ENCODE data around the gene TMEM130.

DNA sequence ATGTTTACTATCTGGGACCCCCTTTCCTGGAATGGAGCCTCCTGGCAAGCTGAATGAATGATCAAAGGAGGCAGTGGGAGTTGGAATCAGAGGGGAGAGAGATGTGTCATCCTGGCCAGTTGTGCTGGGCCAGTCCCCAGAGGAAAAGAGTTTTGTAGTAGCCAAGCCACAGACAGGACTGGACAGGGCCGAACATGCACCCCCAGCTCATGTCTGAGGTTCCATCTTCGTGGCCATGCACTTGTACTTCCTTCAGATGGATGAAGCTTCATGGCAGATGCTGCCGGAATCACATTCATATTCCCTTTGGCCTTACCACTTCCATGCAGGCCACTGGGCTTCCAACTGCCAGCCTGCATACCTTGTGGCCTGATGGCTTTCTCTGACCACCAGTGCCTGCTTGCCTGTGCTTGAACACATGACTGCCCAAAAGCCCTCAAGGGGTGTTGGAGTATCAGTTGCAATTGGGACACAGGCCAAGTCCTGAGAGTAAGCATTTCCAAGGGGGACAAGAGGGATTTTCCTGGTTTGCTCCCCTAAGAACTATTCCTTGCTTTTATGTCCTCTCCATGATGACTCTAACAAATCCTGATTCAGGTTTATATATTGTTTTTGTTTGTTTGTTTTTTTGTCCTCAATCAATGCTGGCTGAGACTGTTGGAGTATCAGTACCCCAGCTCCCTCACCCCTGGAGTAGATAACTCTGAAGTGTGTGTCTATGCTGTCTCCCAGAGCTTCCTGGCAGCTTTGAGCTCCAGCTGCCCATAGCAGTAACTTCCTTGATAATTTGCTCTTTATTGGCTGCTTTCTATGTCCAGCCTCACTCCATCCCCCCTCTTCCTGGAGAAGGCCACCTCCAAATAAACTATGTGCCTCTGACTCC is 63.6 kb downstream of the TMEM130 start:
- TF ChIP-seq, protein P1, sequence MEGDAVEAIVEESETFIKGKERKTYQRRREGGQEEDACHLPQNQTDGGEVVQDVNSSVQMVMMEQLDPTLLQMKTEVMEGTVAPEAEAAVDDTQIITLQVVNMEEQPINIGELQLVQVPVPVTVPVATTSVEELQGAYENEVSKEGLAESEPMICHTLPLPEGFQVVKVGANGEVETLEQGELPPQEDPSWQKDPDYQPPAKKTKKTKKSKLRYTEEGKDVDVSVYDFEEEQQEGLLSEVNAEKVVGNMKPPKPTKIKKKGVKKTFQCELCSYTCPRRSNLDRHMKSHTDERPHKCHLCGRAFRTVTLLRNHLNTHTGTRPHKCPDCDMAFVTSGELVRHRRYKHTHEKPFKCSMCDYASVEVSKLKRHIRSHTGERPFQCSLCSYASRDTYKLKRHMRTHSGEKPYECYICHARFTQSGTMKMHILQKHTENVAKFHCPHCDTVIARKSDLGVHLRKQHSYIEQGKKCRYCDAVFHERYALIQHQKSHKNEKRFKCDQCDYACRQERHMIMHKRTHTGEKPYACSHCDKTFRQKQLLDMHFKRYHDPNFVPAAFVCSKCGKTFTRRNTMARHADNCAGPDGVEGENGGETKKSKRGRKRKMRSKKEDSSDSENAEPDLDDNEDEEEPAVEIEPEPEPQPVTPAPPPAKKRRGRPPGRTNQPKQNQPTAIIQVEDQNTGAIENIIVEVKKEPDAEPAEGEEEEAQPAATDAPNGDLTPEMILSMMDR (conservative IDR thresholded peaks at IDR 0.05 in 1 of 2, IDR thresholded peaks at IDR 0.05 in 1 of 2; ENCODE audit: extremely low read depth in 1 of 2, insufficient read depth in 1 of 2, low read depth in 1 of 2, low read length in 2 of 2): no peak
- TF ChIP-seq EZH2 (IDR thresholded peaks at IDR 0.05; ENCODE audit: borderline replicate concordance, low read length): no peak

All from mammary epithelial cell (primary cell).